ENCODE results near the gene RASSF6.

Gene RASSF6

GRCh38 chr4:73617256-73617655, 3.0 kb downstream of the RASSF6 start:
- Mint-ChIP-seq H3K27me3 (ENCODE audit: low read depth, poor library complexity) (peaks cover 13% of the 10 kb centered on the region), H3K4me1 (peaks cover 14% of the 10 kb centered on the region), H3K27ac (no peak overlapping the region), H3K9me3 (no peaks in the 10 kb centered on the region), H3K4me3 (no peak overlapping the region), H3K36me3 (ENCODE audit: low read depth) (no peaks in the 10 kb centered on the region)
- TF ChIP-seq CTCF (IDR thresholded peaks at IDR 0.05): no peak
- DNase-seq: no peak

- no peak for DNase-seq
- Mint-ChIP-seq H3K9me3 (no peaks in the 10 kb centered on the region), H3K27me3 (ENCODE audit: low read depth, poor library complexity) (peaks cover 14% of the 10 kb centered on the region), H3K4me3 (no peak overlapping the region), H3K27ac (no peak overlapping the region), H3K36me3 (ENCODE audit: low read depth) (no peaks in the 10 kb centered on the region), H3K4me1 (peaks cover 9% of the 10 kb centered on the region)
- TF ChIP-seq CTCF (IDR thresholded peaks at IDR 0.05): peak; percentile 16
These were observed 4.6 kb downstream of the RASSF6 start for GRCh38 chr4:73615613-73616012.

DNA sequence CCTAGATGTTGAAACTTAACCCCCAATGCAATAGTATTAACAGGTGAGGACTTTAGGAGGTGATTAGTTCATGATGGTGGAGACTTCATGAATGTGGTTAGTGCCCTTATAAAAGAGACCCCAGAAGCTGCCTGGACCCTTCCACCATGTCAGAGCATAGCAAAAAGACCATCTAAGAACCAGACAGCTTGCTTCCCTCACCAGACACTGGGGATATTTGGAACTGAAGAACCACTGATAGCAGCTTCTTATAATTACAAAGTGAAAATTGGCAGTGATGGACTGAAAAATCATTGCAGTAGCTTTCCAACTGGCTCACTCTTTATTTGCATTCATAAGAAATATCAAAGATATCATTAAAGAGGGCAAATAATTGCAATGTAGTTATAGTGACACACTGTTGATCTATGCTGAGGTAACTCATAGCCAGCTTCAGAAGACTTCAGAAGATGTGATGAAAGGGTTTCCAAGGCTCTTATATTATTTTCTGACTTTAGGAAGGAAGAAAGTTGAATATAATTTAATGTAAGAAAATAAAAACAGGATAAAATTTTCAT, 5.8 kb downstream of the RASSF6 start:
- H3K4me3 Mint-ChIP-seq: no peak overlapping the region
- peaks cover 11% of the 10 kb centered on the region for H3K27me3 Mint-ChIP-seq (ENCODE audit: low read depth, poor library complexity)
- H3K27ac Mint-ChIP-seq: no peak overlapping the region
- DNase-seq: no peak
- no peaks in the 10 kb centered on the region for H3K36me3 Mint-ChIP-seq (ENCODE audit: low read depth)
- H3K4me1 Mint-ChIP-seq: no peaks in the 10 kb centered on the region
- H3K9me3 Mint-ChIP-seq: no peaks in the 10 kb centered on the region
- TF ChIP-seq CTCF (IDR thresholded peaks at IDR 0.05): no peak

DNA sequence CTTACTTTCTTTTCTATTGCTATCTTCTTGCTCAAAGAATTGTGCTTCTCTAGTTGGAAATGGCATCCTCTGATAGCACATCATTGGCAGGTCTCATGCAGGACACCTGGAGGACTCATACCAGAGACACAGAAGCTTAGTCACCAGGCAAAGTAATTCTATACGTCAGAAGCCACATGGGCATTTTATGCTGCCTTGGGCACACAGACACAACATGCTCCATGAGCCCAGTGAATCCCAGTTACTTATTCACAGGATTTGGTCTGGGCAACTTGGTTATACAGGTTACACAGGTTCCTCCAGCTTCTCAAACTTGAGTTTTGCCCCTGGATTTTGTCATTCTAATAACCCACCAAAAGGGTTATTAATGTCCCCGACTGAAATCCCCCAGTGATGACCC, 7.1 kb downstream of the RASSF6 start:
- H3K27me3 Mint-ChIP-seq (ENCODE audit: low read depth, poor library complexity): peaks cover 7% of the 10 kb centered on the region
- no peaks in the 10 kb centered on the region for H3K36me3 Mint-ChIP-seq (ENCODE audit: low read depth)
- TF ChIP-seq CTCF (IDR thresholded peaks at IDR 0.05): no peak
- no peak overlapping the region for H3K27ac Mint-ChIP-seq
- DNase-seq: no peak
- no peaks in the 10 kb centered on the region for H3K9me3 Mint-ChIP-seq
- no peak overlapping the region for H3K4me3 Mint-ChIP-seq
- no peaks in the 10 kb centered on the region for H3K4me1 Mint-ChIP-seq

DNA sequence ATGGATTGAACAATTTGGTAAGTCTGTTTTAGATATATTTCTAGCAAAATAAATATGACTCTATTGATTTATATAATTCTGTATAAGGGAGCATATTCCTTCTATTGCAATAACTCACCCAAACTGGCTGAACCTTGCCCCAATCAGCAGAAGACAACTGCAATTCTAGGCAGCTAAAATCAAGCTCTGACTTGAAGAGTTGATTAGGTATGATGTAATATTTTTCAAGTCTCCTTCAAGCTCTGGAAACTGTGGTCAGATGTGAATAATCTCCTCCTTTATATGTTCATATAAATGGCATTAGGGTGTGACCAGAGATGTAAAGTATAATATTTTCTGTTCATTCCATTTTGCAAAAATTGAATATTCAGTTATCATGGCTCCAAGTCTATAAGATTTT, 8.2 kb downstream of the RASSF6 start:
- Mint-ChIP-seq H3K9me3 (no peaks in the 10 kb centered on the region), H3K36me3 (ENCODE audit: low read depth) (no peaks in the 10 kb centered on the region), H3K27me3 (ENCODE audit: low read depth, poor library complexity) (peaks cover 13% of the 10 kb centered on the region), H3K4me1 (no peaks in the 10 kb centered on the region), H3K4me3 (no peak overlapping the region), H3K27ac (no peak overlapping the region)
- no peak for DNase-seq
- TF ChIP-seq CTCF (IDR thresholded peaks at IDR 0.05): no peak

DNA sequence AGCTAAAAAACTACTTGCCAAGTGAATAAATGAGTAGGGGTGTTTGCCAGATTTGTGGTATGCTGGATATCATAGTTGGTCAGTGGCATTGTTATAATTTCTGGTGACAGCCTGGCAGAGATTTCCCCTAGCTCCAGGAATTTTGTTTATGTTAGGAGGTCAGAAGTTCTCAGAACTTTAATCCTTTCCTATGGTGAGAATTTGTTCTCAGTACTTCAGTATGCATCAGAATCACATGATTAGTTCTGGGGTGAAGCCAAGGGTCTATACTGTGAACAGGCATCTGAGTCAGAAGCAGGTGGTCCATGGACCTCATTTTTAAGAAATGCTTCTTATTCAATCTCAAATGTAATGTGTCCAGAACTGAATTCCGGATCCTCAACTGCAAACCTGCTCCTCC, 10.5 kb downstream of the RASSF6 start:
- Mint-ChIP-seq H3K9me3 (no peaks in the 10 kb centered on the region), H3K4me1 (no peaks in the 10 kb centered on the region), H3K36me3 (ENCODE audit: low read depth) (no peaks in the 10 kb centered on the region), H3K27ac (no peak overlapping the region), H3K27me3 (ENCODE audit: low read depth, poor library complexity) (peaks cover 15% of the 10 kb centered on the region), H3K4me3 (no peak overlapping the region)
- DNase-seq: no peak
- no peak for TF ChIP-seq CTCF (IDR thresholded peaks at IDR 0.05)

All from nephron progenitor cell (in vitro differentiated cells).